Nephron (organoid): ENCODE measurements around the gene FGD5.
A peak's percentile ranks its signal among the peaks of the same experiment; 100 is the strongest.

Experiments used
- H3K27ac Mint-ChIP-seq, 3 experiments: 2 replicates each; pipeline ENCODE4 v1.8.0; 2020; ENCODE audit warnings: mixed read lengths in 3 of 3, mild to moderate bottlenecking in 2 of 3, moderate library complexity in 1 of 3
- H3K27me3 Mint-ChIP-seq: 2 replicates; pipeline ENCODE4 v1.8.0; 2021; ENCODE audit warnings: low read depth, mild to moderate bottlenecking, moderate library complexity, mixed read lengths
- H3K36me3 Mint-ChIP-seq: 2 replicates; pipeline ENCODE4 v1.8.0; 2020; ENCODE audit warnings: low read depth, mixed read lengths
- H3K4me1 Mint-ChIP-seq: 2 replicates; pipeline ENCODE4 v1.8.0; 2020; ENCODE audit warnings: mixed read lengths
- H3K4me3 Mint-ChIP-seq, 3 experiments: 2 replicates each; pipeline ENCODE4 v1.8.0; 2020; ENCODE audit warnings: mild to moderate bottlenecking in 3 of 3, mixed read lengths in 3 of 3, moderate library complexity in 2 of 3
- H3K9me3 Mint-ChIP-seq: 2 replicates; pipeline ENCODE4 v1.8.0; 2020; ENCODE audit warnings: mixed read lengths
- TF ChIP-seq, protein P1 (sequence below), 3 experiments: fragments of 200-600 bp; sonication (generic); IDR thresholded peaks; one replicate each; pipeline ENCODE4 v1.5.0; 2021; ENCODE audit warnings: antibody characterized with exemption in 3 of 3; ENCODE audit not compliant: unreplicated experiment in 3 of 3

The FGD5 gene

DNA sequence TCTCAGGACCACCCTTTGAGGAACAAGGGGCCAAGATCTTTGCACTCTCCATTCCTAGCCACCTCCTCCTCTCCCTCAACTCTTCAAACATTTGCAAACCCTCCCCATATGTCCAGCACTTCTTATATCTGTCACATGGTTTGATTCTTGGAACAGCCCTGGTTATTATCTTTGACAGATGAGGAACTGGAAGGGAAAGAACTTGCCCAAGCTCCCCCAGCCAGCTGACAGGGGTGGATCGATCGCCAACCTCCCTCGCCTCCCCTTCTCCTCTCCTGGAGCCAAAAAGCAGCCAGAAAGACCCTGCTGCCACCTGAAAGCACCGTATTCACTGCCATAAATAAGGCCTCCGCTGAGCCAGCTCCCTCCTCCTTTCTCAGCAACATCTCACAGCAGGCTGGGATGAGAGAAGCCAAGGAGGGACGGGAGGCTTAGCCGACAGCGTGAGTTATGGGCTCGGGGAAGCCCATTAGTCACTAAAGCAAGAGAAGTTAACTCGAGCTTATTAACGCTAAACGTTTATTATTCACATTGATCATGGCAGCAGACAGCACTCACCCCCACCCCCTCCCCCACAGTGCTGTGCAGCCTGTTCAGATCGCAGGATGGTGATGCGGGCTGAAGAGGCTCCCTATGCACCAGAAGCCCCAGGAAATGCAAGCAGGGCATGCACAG is 22.2 kb upstream of the FGD5 start:
- H3K4me3 Mint-ChIP-seq, result peak overlapping the region in 2 of 3 experiments; percentile 2 to 32
- peak overlapping the region in 2 of 3 experiments; percentile 30 to 66 for H3K27ac Mint-ChIP-seq
- H3K9me3 Mint-ChIP-seq, result peaks cover 6% of the 10 kb centered on the region
- TF ChIP-seq, protein P1, sequence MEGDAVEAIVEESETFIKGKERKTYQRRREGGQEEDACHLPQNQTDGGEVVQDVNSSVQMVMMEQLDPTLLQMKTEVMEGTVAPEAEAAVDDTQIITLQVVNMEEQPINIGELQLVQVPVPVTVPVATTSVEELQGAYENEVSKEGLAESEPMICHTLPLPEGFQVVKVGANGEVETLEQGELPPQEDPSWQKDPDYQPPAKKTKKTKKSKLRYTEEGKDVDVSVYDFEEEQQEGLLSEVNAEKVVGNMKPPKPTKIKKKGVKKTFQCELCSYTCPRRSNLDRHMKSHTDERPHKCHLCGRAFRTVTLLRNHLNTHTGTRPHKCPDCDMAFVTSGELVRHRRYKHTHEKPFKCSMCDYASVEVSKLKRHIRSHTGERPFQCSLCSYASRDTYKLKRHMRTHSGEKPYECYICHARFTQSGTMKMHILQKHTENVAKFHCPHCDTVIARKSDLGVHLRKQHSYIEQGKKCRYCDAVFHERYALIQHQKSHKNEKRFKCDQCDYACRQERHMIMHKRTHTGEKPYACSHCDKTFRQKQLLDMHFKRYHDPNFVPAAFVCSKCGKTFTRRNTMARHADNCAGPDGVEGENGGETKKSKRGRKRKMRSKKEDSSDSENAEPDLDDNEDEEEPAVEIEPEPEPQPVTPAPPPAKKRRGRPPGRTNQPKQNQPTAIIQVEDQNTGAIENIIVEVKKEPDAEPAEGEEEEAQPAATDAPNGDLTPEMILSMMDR (IDR thresholded peaks at IDR 0.05; ENCODE audit: unreplicated experiment in 3 of 3), result no peak
- peaks cover 54% of the 10 kb centered on the region for H3K27me3 Mint-ChIP-seq
- H3K4me1 Mint-ChIP-seq, result peaks cover 44% of the 10 kb centered on the region
- H3K36me3 Mint-ChIP-seq, result no peaks in the 10 kb centered on the region

- Mint-ChIP-seq H3K27ac (no peak overlapping the region), H3K9me3 (peaks cover 6% of the 10 kb centered on the region), H3K4me1 (peaks cover 44% of the 10 kb centered on the region), H3K4me3 (no peak overlapping the region), H3K27me3 (peaks cover 61% of the 10 kb centered on the region), H3K36me3 (no peaks in the 10 kb centered on the region)
- TF ChIP-seq, protein P1 (IDR thresholded peaks at IDR 0.05; ENCODE audit: unreplicated experiment in 3 of 3), result no peak
These were observed 21.0 kb upstream of the FGD5 start for GRCh38 chr3:14797731-14798130.

DNA sequence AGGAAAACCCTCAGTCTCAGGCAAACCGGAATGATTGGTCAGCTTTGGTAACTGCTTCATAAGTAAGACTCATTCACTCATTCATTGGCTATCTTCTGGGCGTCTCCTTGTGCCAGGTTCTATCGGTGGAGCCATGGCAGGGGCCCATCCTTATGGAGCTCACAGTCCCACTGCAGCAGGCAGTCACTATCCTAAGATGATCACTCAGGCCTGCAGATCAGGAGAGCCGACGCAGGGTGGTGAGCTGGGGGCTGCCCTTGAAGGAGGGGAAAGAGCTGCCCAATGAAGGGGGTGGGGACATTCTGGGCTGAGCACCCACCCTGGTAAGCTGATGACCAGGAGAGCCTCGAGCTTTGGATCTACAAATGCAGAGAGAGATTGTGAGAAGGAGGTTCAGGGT is 20.5 kb upstream of the FGD5 start:
- Mint-ChIP-seq H3K27ac (no peak overlapping the region), H3K27me3 (peaks cover 61% of the 10 kb centered on the region), H3K36me3 (no peaks in the 10 kb centered on the region), H3K4me1 (peaks cover 39% of the 10 kb centered on the region), H3K9me3 (peaks cover 6% of the 10 kb centered on the region), H3K4me3 (no peak overlapping the region)
- TF ChIP-seq, protein P1 (IDR thresholded peaks at IDR 0.05; ENCODE audit: unreplicated experiment in 3 of 3), result no peak

DNA sequence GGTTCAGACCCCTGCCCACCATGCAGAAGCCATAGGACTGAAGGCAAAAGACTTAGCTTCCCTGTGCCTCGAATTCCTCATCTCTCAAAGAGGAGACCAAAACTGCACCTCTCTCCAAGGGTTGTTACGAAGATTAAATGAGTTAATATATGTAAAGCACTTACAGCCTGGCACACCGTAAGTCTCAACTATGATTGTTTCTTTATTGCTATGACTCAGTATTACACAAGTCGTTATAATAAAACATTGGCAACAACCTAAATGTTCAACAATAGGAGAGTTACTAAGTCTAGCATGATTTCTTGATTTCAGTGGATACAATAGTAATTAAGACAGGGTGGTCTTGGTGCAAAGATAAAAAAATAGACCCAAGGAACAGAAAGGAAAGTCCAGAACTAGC is 19.6 kb upstream of the FGD5 start:
- H3K4me3 Mint-ChIP-seq, result no peak overlapping the region
- H3K4me1 Mint-ChIP-seq, result peaks cover 32% of the 10 kb centered on the region
- no peaks in the 10 kb centered on the region for H3K36me3 Mint-ChIP-seq
- no peak overlapping the region for H3K27ac Mint-ChIP-seq
- TF ChIP-seq, protein P1 (IDR thresholded peaks at IDR 0.05; ENCODE audit: unreplicated experiment in 3 of 3), result no peak
- peaks cover 66% of the 10 kb centered on the region for H3K27me3 Mint-ChIP-seq
- peaks cover 6% of the 10 kb centered on the region for H3K9me3 Mint-ChIP-seq

- H3K36me3 Mint-ChIP-seq, result no peaks in the 10 kb centered on the region
- H3K27me3 Mint-ChIP-seq, result peaks cover 69% of the 10 kb centered on the region
- no peak overlapping the region for H3K27ac Mint-ChIP-seq
- H3K4me1 Mint-ChIP-seq, result peaks cover 15% of the 10 kb centered on the region
- H3K4me3 Mint-ChIP-seq, result no peak overlapping the region
- TF ChIP-seq, protein P1 (IDR thresholded peaks at IDR 0.05; ENCODE audit: unreplicated experiment in 3 of 3), result no peak
- H3K9me3 Mint-ChIP-seq, result peaks cover 6% of the 10 kb centered on the region
These were observed 17.7 kb upstream of the FGD5 start for GRCh38 chr3:14801031-14801430.
